Endothelial cell (in vitro differentiated cells): Measurements from ENCODE around the gene FAU. TPM values are rescaled to one million over a fixed set of nuclear protein-coding genes. Genes with fewer than 3 reads are reported as not detected.
"Not testable (repeated sequence)": the region's sequence is repeated elsewhere in the genome, so short reads cannot be mapped to it uniquely, and the experiment has no call there.

Source experiments
- DNase-seq: peaks from one replicate; pipeline ENCODE4 v3.0.0; 2021; ENCODE audit warnings: low spot score
- H3K27ac Mint-ChIP-seq: one replicate; pipeline ENCODE4 v1.8.0; 2021; ENCODE audit warnings: mixed read lengths, inconsistent platforms; ENCODE audit not compliant: unreplicated experiment
- H3K27me3 Mint-ChIP-seq: one replicate; pipeline ENCODE4 v1.8.0; 2021; ENCODE audit warnings: mild to moderate bottlenecking, moderate library complexity, mixed read lengths, inconsistent platforms; ENCODE audit not compliant: unreplicated experiment
- H3K36me3 Mint-ChIP-seq: one replicate; pipeline ENCODE4 v1.8.0; 2021; ENCODE audit warnings: mild to moderate bottlenecking, low read depth, mixed read lengths, inconsistent platforms; ENCODE audit not compliant: unreplicated experiment
- H3K4me1 Mint-ChIP-seq: one replicate; pipeline ENCODE4 v1.8.0; 2021; ENCODE audit warnings: mild to moderate bottlenecking, mixed read lengths, inconsistent platforms; ENCODE audit not compliant: unreplicated experiment
- H3K4me3 Mint-ChIP-seq: one replicate; pipeline ENCODE4 v1.8.0; 2021; ENCODE audit warnings: mild to moderate bottlenecking, mixed read lengths, inconsistent platforms; ENCODE audit not compliant: unreplicated experiment
- H3K9me3 Mint-ChIP-seq: one replicate; pipeline ENCODE4 v1.8.0; 2021; ENCODE audit warnings: mixed read lengths, inconsistent platforms; ENCODE audit not compliant: unreplicated experiment
- CTCF ChIP-seq: fragments of 200-600 bp; sonication (generic); IDR thresholded peaks from one replicate; pipeline ENCODE4 v1.5.0; 2021; ENCODE audit warnings: antibody characterized with exemption; ENCODE audit not compliant: unreplicated experiment
- total RNA-seq: library from RNA; stranded (reverse); fragmentation: NEBNext Ultra II Directional; extraction: Animal tissue kit (Norgen Biotek cat#: 25700); gene quantifications from one replicate; pipeline ENCODE4 v1.2.1, GENCODE V29; 2021; ENCODE audit not compliant: unreplicated experiment

FAU gene
- total RNA-seq, 1 donor from 2014 or later, result 998 TPM

- H3K4me3 Mint-ChIP-seq, result peak overlapping the region; percentile 99
- H3K36me3 Mint-ChIP-seq, result peaks cover 25% of the 10 kb centered on the region
- peak overlapping the region; percentile 93 for H3K27ac Mint-ChIP-seq
- TF ChIP-seq CTCF, result no peak
- H3K27me3 Mint-ChIP-seq, result peaks cover 18% of the 10 kb centered on the region
- DNase-seq, result no peak
- no peaks in the 10 kb centered on the region for H3K9me3 Mint-ChIP-seq
- H3K4me1 Mint-ChIP-seq, result peaks cover 23% of the 10 kb centered on the region
Observed at GRCh38 chr11:65120831-65121230, 1.1 kb downstream of the FAU start.

- Mint-ChIP-seq H3K27me3 (peaks cover 19% of the 10 kb centered on the region), H3K27ac (peak overlapping the region; percentile 83), H3K36me3 (peaks cover 23% of the 10 kb centered on the region), H3K4me3 (peak overlapping the region; percentile 71), H3K4me1 (peaks cover 23% of the 10 kb centered on the region), H3K9me3 (no peaks in the 10 kb centered on the region)
- no peak for DNase-seq
- no peak for TF ChIP-seq CTCF
Observed at GRCh38 chr11:65119670-65119995, 2.3 kb downstream of the FAU start.

- peaks cover 22% of the 10 kb centered on the region for H3K27me3 Mint-ChIP-seq
- H3K36me3 Mint-ChIP-seq, result peaks cover 26% of the 10 kb centered on the region
- H3K4me1 Mint-ChIP-seq, result peaks cover 23% of the 10 kb centered on the region
- H3K4me3 Mint-ChIP-seq, result peak overlapping the region; percentile 87
- peak overlapping the region; percentile 83 for H3K27ac Mint-ChIP-seq
- not testable (repeated sequence) for H3K9me3 Mint-ChIP-seq, DNase-seq
Observed at GRCh38 chr11:65118891-65119669, 2.9 kb downstream of the FAU start.

- peaks cover 29% of the 10 kb centered on the region for H3K27me3 Mint-ChIP-seq
- DNase-seq, result no peak
- H3K9me3 Mint-ChIP-seq, result no peaks in the 10 kb centered on the region
- peak overlapping the region; percentile 87 for H3K4me3 Mint-ChIP-seq
- peak; percentile 52 for TF ChIP-seq CTCF
- peaks cover 34% of the 10 kb centered on the region for H3K36me3 Mint-ChIP-seq
- peak overlapping the region; percentile 77 for H3K27ac Mint-ChIP-seq
- peaks cover 27% of the 10 kb centered on the region for H3K4me1 Mint-ChIP-seq
Observed at GRCh38 chr11:65118097-65118837, 3.7 kb downstream of the FAU start.

- peak; percentile 98 for DNase-seq
- peaks cover 28% of the 10 kb centered on the region for H3K4me1 Mint-ChIP-seq
- H3K36me3 Mint-ChIP-seq, result peaks cover 35% of the 10 kb centered on the region
- peak within 1 kb of the TSS; percentile 88 for H3K4me3 Mint-ChIP-seq
- TF ChIP-seq CTCF, result peak; percentile 95
- peak within 1 kb of the TSS; percentile 77 for H3K27ac Mint-ChIP-seq
- H3K9me3 Mint-ChIP-seq, result no peaks in the 10 kb centered on the region
- H3K27me3 Mint-ChIP-seq, result peaks cover 32% of the 10 kb centered on the region
Observed at GRCh38 chr11:65117206-65118096, 4.5 kb downstream of the FAU start, which contains the start of gene ZNHIT2. TSS of gene ZNHIT2 (minus strand) at chr11:65117701. CDS start at chr11:65117653, 48 bp downstream.
